GM15510 (cell line): ENCODE data around the gene MLLT1.

Experiments used
- POLR2A ChIP-seq: IDR thresholded peaks from 3 replicates; pipeline ENCODE4 v1.6.1; 2011; ENCODE audit warnings: borderline replicate concordance; ENCODE audit not compliant: insufficient read length; ENCODE audit errors: extremely low read depth

The MLLT1 gene

GRCh38 chr19:6224308-6224675 lies 55.5 kb downstream of the MLLT1 start:
- no peak for TF ChIP-seq POLR2A

DNA sequence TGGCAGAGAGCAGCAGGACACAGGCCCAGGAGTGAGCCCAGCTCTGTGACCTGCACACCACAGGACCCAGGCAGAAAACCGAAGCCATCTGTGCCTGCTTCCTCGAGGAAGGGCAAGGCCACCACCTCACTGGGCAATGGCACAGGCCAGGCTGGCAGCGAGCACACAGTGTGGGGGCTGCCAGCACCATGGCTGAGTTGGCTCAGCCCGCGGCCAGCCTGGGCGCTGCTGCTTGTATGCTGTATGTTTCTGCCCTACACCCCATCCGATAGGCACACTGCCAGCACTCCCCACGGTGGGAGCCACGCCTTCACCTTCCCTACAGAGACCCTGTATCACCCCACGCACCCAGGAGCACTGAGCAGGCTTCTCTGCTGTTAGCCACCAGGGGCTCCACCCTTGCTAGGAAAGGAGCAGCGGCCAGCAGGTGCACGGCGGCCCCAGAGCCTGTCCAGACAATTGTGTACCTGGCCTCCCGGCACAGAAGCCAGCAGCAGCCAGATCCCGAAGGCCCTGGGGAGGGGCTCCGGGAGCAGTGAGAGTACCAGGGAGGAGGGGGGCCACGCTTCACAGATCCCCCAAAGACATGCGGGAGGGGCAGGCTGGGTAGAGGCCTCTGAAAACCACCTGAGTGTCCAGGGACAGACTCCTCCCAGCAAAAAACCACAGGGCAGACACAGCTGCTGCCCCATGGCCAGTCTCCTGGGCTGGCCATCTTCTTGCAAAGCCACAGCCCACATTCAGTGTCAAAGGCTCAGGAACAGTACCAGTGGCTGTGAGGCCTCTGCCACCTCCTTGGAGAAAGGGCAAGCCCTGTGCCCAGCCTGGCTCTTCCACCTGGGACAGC lies 56.1 kb downstream of the MLLT1 start:
- no peak for TF ChIP-seq POLR2A

DNA sequence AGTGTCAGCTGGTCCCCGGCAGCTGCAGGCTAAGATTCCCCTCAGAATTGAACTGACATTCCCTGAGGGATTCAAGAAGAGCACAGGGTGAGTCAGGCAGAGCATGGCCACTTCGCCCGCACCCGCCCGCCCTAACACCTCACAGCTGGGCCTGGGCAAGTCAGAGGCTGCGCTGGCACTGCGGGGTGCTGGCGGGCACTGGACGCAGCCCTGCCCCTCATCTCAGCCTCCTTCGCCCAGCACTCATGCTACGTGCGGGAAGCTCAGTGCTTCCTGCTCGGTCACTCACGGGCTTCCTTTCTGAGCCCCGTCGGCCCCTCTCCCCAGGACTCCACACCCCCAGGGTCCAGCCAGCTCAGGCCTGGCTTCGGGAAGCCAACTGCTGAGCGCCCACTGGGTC lies 56.9 kb downstream of the MLLT1 start:
- no peak for TF ChIP-seq POLR2A

DNA sequence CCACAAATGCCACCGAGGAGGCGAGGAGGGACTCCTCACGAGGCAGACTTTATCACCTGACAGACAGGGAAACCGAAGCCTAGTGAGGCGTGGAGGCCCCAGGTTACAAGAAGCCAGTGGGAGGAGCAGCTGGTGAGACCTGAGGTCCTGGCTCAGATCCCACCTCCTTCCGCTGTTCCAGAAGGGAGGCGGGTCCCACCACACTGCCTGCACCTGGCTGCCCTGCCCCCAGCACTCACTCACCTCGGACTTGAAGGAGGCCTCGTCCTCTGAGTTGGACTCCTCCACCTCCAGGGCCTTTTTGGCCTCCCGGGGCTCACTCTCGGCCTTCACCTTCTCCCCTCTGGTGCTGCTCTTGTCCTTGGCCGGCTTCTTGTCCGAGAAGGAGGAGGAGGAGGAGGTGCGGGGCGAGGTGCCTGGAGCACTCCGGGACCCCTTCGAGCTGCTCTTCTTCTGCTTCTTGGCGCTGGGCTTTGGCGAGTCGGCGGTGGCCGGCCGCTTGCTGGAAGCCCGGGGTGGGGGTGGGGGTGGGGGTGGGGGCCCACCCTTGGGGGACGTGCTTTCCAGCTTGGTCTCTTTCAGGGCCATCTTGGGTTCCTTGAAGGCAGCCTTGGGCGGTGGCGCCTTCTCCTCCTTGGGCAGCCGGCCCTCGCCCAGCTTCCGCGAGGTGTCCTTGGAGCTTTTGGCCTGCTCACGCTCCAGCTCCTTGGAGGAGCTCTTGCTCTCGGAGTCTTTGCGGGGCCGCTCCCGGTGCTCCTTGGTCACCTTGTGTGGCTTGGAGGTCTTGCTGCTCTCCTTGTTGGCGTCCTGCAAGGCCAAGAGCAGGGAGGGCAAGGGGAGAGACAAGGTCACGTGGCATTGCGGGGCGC lies 57.7 kb downstream of the MLLT1 start:
- TF ChIP-seq POLR2A, result no peak

GRCh38 chr19:6221220-6221877 lies 58.4 kb downstream of the MLLT1 start:
- TF ChIP-seq POLR2A, result no peak

DNA sequence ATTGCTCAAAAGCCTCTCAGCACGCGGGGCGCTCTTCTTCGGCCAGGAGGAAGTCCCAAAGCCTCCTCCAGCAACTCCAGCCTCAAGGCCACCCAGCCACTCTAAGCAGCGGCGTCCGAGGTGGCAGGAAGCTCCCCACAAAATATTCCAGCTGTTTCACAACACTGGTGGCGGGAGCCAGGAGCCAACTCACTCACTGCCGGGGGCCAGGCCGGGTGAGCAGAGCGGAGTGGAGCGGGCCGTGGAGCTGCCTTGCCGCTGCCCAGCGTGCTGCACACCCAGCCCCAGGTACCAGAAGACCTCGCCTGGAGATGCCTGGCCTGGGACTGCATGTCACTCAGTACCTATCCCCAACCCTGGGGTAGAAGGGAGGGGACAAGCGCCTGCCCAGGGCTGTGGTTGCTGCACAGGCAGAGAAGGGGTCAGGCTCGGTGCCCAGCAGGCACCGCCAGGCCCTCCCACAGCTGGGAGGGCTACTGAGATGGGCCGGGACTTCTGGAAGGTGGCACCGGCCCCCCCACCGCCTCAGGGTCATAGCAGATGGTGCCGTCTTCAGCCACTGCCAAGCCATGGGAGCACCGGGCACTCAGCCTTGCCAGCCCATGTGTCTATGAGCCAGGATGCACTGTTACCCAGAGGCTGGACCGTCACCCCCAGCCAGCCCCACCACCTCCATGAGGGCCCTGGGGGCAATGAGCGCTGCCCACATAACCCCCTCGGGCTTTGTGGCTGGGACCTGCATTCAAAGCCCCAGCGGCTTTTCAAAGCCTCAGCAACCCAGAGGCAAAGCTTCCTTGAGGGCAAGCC lies 59.2 kb downstream of the MLLT1 start:
- no peak for TF ChIP-seq POLR2A

- no peak for TF ChIP-seq POLR2A
Measured at GRCh38 chr19:6219586-6220290, 60.0 kb downstream of the MLLT1 start.

- no peak for TF ChIP-seq POLR2A
Measured at GRCh38 chr19:6219147-6219525, 60.6 kb downstream of the MLLT1 start.

- no peak for TF ChIP-seq POLR2A
Measured at GRCh38 chr19:6218491-6219146, 61.2 kb downstream of the MLLT1 start.

GRCh38 chr19:6217752-6218334 lies 61.9 kb downstream of the MLLT1 start:
- no peak for TF ChIP-seq POLR2A

DNA sequence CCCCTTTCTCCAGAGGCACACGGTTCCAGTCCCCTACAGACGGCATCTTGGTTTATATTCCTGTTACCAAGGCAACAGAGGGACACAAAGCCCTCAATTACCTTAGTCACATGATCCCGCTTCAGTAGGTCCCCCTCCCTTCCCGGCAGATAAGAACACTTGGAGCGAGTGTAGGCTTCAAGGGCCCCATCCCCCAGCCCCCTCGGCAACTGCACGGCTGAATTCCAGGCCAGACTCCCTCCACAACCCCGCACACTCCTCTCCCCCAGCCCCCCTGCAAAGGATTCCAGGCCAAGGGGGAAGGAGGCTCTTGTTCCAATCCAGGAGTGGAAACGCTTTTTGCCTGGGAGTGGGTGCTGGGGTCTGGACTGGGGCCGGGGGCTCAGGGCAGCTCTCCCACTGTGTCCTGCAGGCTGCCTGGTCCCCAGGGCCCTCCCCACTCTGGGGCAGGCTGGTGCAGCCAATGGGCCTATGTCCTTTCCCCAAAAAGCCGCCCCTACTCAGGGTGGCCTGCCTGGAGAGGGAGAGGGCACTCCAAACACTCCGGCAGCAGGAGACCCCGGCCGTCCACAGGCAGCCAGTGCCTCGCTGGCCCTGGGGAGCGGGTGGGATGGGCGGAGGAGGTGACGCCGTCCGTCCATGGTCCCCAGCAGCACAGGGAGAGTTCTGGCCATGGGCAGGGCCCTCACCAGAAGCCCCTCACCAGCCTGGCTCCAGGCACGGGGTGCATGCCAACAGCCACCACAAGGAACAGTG lies 62.6 kb downstream of the MLLT1 start:
- TF ChIP-seq POLR2A, result no peak

GRCh38 chr19:6216236-6216995 lies 63.4 kb downstream of the MLLT1 start:
- TF ChIP-seq POLR2A, result no peak
